ENCODE data around the gene BCL10. TPM values are rescaled to one million over a fixed set of nuclear protein-coding genes. Genes with fewer than 3 reads are reported as not detected.

Gene BCL10
- total RNA-seq, 2 donors from 2014 or later, result 21.3 to 22.6 TPM

GRCh38 chr1:85279458-85280080, 3.1 kb upstream of the BCL10 start:
- WGBS, 2 experiments (ENCODE audit: insufficient coverage in 1 of 2, insufficient read length in 1 of 2), result 92 to 100% methylated on average over 6 to 10 of the region's 10 CpGs
- no peak for DNase-seq
- Mint-ChIP-seq H3K36me3 (ENCODE audit: low read depth) (no peaks in the 10 kb centered on the region), H3K27ac (no peak overlapping the region), H3K4me1 (peaks cover 15% of the 10 kb centered on the region), H3K27me3 (ENCODE audit: insufficient read depth) (no peaks in the 10 kb centered on the region), H3K9me3 (no peaks in the 10 kb centered on the region), H3K4me3 (no peak overlapping the region)
- TF ChIP-seq CTCF (conservative IDR thresholded peaks at IDR 0.05), result no peak
- Histone ChIP-seq H3K4me1 (ENCODE audit: control insufficient read depth, insufficient read depth, low read length) (peaks cover 7% of the 10 kb centered on the region), H3K4me3 (ENCODE audit: low read length) (no peak overlapping the region), H3K27ac (ENCODE audit: low read depth, low read length) (no peak overlapping the region), H3K9ac (ENCODE audit: extremely low read depth, low read length, poor library complexity, severe bottlenecking) (no peak overlapping the region), H3K9me3 (ENCODE audit: control insufficient read depth, low read length) (no peaks in the 10 kb centered on the region), H3K36me3 (ENCODE audit: control insufficient read depth, insufficient read depth, low read length) (no peaks in the 10 kb centered on the region), H3K27me3 (ENCODE audit: control insufficient read depth, insufficient read depth, low read length, poor library complexity, severe bottlenecking) (no peaks in the 10 kb centered on the region)

- Mint-ChIP-seq H3K9me3 (no peaks in the 10 kb centered on the region), H3K27ac (no peak overlapping the region), H3K36me3 (ENCODE audit: low read depth) (peaks cover 1% of the 10 kb centered on the region), H3K4me1 (peaks cover 18% of the 10 kb centered on the region), H3K4me3 (no peak overlapping the region), H3K27me3 (ENCODE audit: insufficient read depth) (no peaks in the 10 kb centered on the region)
- H3K27me3 ChIP-seq (ENCODE audit: control insufficient read depth, insufficient read depth, low read length, poor library complexity, severe bottlenecking), result no peaks in the 10 kb centered on the region
- no peak for TF ChIP-seq CTCF (conservative IDR thresholded peaks at IDR 0.05)
- WGBS, 2 experiments (ENCODE audit: insufficient coverage in 1 of 2, insufficient read length in 1 of 2), result 79 to 80% methylated on average over 2 of the region's 2 CpGs
- no peak overlapping the region for H3K9ac ChIP-seq (ENCODE audit: extremely low read depth, low read length, poor library complexity, severe bottlenecking)
- no peak overlapping the region for H3K4me3 ChIP-seq (ENCODE audit: low read length)
- H3K9me3 ChIP-seq (ENCODE audit: control insufficient read depth, low read length), result no peaks in the 10 kb centered on the region
- no peak for DNase-seq
- no peak overlapping the region for H3K27ac ChIP-seq (ENCODE audit: low read depth, low read length)
- H3K36me3 ChIP-seq (ENCODE audit: control insufficient read depth, insufficient read depth, low read length), result no peaks in the 10 kb centered on the region
- peaks cover 7% of the 10 kb centered on the region for H3K4me1 ChIP-seq (ENCODE audit: control insufficient read depth, insufficient read depth, low read length)
Measured at GRCh38 chr1:85278853-85279314, 2.5 kb upstream of the BCL10 start.

- H3K36me3 ChIP-seq (ENCODE audit: control insufficient read depth, insufficient read depth, low read length), result peaks cover 4% of the 10 kb centered on the region
- no peak overlapping the region for H3K4me3 Mint-ChIP-seq
- DNase-seq, result no peak
- no peak overlapping the region for H3K27ac ChIP-seq (ENCODE audit: low read depth, low read length)
- H3K9me3 ChIP-seq (ENCODE audit: control insufficient read depth, low read length), result no peaks in the 10 kb centered on the region
- no peaks in the 10 kb centered on the region for H3K27me3 Mint-ChIP-seq (ENCODE audit: insufficient read depth)
- H3K27me3 ChIP-seq (ENCODE audit: control insufficient read depth, insufficient read depth, low read length, poor library complexity, severe bottlenecking), result no peaks in the 10 kb centered on the region
- H3K9ac ChIP-seq (ENCODE audit: extremely low read depth, low read length, poor library complexity, severe bottlenecking), result no peak overlapping the region
- peaks cover 1% of the 10 kb centered on the region for H3K36me3 Mint-ChIP-seq (ENCODE audit: low read depth)
- H3K4me1 ChIP-seq (ENCODE audit: control insufficient read depth, insufficient read depth, low read length), result peaks cover 7% of the 10 kb centered on the region
- TF ChIP-seq CTCF (conservative IDR thresholded peaks at IDR 0.05), result no peak
- H3K4me3 ChIP-seq (ENCODE audit: low read length), result no peak overlapping the region
- no peak overlapping the region for H3K27ac Mint-ChIP-seq
- no peaks in the 10 kb centered on the region for H3K9me3 Mint-ChIP-seq
- 95% methylated on average over 4 of the region's 4 CpGs; no CpG with 5 or more reads in 1 of the 2 experiments for WGBS, 2 experiments (ENCODE audit: insufficient coverage in 1 of 2, insufficient read length in 1 of 2)
- peaks cover 18% of the 10 kb centered on the region for H3K4me1 Mint-ChIP-seq
Measured at GRCh38 chr1:85277802-85278201, 1.4 kb upstream of the BCL10 start.
